HG03139 (cell line): ENCODE measurements around the gene EPS8L2.
"Not testable (repeated sequence)": the region's sequence is repeated elsewhere in the genome, so short reads cannot be mapped to it uniquely, and the experiment has no call there.

Experiments used
- ATAC-seq: cut with Tn5 transposase; IDR thresholded peaks from one replicate; pipeline ENCODE4 v1.9.1; 2021; ENCODE audit not compliant: unreplicated experiment

EPS8L2 gene

GRCh38 chr11:724778-725386 lies 18.9 kb downstream of the EPS8L2 start:
- ATAC-seq: no peak

DNA sequence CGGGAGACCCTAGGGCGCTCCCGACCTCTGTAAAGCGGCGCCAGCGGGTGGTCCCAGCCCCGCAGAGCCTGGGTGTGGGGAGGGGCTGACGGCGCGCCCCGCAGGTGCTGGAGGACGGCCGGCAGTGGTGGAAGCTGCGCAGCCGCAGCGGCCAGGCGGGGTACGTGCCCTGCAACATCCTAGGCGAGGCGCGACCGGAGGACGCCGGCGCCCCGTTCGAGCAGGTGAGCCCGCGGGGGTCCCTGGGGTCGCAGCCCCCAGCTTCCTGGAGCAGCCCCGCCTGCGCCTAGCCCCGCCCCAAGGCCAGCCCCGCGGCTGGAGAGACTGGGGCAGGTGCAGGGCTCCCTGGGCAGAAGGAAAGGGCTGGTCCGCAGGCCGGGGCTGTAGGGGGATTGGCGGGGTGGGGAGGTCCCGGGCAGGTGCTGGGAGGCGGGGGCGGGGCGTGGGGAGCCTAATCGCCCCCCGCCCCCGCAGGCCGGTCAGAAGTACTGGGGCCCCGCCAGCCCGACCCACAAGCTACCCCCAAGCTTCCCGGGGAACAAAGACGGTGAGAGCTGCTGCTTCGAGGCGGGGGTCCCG lies 19.7 kb downstream of the EPS8L2 start:
- no peak for ATAC-seq

DNA sequence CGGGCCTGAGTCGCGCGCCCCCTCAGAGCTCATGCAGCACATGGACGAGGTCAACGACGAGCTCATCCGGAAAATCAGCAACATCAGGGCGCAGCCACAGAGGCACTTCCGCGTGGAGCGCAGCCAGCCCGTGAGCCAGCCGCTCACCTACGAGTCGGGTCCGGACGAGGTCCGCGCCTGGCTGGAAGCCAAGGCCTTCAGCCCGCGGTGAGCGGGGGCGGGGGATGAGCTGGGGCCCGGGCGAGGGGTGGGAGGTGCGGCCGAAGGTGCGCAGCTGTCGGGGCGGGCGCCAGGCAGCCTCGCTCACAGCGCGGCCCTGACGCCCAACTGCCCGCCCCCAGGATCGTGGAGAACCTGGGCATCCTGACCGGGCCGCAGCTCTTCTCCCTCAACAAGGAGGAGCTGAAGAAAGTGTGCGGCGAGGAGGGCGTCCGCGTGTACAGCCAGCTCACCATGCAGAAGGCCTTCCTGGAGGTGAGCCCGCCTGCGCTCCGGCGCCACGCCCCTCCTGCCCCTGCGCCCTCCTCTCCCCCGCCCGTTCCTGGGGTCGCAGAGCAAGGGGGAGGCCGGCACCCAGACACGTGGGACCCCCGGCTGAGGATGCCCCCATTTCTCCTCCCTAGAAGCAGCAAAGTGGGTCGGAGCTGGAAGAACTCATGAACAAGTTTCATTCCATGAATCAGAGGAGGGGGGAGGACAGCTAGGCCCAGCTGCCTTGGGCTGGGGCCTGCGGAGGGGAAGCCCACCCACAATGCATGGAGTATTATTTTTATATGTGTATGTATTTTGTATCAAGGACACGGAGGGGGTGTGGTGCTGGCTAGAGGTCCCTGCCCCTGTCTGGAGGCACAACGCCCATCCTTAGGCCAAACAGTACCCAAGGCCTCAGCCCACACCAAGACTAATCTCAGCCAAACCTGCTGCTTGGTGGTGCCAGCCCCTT lies 20.5 kb downstream of the EPS8L2 start:
- no peak for ATAC-seq

GRCh38 chr11:727281-727701 lies 21.3 kb downstream of the EPS8L2 start:
- no peak for ATAC-seq

DNA sequence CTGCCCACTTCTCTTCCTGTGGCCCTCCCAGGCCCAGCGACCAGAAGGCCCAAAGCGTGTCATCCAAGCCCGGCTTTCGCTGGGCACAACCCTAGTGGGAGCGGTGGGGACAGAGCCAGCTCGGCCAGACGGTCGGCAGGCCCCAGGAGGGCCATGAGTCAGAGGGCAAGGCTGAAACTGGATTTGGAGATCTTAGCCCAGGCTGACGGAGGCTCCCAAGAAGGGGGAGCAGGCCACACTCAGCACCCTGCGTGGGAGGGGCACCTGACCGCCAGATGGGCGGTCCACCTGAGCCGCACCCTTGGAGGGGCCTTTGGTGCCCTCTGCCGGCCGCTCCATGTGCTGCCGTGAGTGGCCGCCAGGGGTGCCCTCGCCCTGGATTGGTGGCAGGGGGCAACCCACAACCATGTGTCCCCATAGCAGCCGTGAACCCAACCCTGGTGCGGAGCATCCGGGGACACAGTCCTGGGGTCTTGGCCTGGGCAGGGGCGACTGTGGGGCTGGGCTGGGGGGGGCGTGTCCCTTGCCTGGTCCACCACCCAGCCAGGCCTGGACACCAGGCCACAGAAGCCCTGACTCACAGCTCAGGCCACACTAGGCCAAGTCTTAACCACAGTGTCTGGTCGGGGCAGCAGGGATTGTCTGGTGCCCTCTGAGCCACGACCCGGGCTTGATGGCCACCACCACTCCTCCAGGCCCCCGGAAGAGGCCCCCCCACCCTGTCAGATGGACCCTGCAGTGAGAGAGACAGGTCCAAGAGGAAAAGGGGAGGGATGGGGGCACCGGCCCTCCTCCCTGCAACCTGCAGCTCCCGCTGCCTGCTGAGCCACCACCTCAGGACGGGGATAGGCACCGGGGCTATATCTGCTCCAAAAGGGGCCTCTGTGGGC lies 22.1 kb downstream of the EPS8L2 start:
- no peak for ATAC-seq

- no peak for ATAC-seq
Observed at GRCh38 chr11:728901-729491, 23.0 kb downstream of the EPS8L2 start.

DNA sequence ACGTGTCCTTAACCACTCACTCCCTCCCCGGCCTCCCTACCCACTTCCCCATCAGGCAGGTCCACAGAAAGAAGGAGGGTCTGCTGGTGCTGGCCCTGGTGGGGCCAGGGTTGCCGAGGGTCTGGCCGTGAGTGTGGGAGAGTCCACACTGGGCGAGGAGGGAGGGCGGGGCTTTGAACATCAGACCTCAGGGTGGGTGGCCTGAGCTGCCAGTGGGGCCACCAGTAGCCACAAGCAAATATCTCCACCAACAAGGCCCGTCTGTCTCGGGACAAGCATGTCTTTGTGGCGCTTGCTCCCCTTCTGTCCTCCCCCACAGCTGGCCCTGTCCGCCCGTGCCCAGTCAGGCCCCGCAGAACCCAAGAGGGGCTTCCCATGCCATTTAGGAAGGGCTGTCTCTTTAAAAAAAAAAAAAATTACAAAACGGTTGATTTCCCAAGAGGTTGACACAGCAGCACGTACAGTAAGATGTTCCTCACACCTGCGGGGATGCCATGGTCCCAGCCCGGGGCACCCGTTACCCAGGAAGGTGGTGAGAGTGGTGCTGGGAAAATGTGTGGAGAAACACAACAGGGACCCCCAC lies 23.6 kb downstream of the EPS8L2 start:
- ATAC-seq: no peak

GRCh38 chr11:733072-733471 lies 27.0 kb downstream of the EPS8L2 start:
- ATAC-seq: no peak

- not testable (repeated sequence) for ATAC-seq
Observed at GRCh38 chr11:734541-734940, 28.5 kb downstream of the EPS8L2 start.

DNA sequence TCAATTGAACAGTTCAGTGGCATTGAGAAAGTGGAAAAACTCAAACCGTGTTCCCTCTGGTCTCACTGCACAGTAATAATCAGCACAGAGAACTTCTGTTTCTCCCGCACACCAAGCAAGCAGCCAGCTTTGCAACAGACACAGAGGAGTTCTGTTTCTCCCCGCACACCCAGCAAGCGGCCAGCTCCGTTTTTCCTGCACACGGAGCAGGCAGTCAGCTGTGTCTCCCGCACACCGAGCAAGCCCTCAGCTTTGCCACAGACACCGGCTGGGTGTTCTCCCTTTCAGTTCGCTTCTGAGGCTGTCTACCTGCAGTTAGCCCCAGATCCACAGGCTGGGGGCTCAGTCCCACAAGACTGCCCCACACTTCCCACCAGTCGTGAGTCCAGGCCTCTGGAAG lies 31.3 kb downstream of the EPS8L2 start:
- ATAC-seq: no peak

DNA sequence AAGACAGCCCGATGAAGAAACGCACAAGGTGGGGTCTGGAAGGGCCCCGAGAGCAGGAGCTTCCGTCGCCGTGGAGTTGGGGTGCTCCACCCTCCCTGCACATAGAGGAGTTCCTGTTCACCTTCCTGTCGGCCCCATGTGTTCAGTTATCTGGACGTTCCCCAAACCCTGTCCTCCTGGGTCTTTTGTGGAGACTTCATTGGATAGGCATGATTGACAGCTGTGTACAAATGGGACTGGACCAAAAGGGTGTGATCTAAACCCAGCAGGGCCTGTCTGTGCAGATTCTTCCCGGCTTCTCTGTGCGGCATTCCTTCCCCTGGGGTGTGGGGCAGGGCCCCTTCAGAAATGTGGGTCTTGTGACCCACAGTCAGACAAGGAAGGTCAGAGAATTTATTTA lies 31.9 kb downstream of the EPS8L2 start:
- not testable (repeated sequence) for ATAC-seq

DNA sequence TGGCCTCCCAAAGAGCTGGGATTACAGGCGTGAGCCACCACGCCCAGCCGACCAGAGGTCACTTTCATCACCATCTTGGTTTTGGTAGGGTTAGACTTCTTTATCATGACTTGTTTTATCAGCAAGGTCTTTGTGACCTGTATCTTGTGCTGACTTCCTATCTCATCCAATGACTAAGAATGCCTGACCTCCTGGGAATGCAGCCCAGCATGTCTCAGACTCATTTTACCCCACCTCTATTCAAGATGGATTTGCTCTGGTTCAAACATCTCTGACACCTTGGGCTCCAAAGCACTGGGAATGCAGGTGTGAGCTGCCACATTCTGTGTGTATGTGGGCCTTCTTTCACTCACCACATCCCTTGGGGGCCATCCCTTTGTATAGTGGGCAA lies 36.1 kb downstream of the EPS8L2 start:
- no peak for ATAC-seq

DNA sequence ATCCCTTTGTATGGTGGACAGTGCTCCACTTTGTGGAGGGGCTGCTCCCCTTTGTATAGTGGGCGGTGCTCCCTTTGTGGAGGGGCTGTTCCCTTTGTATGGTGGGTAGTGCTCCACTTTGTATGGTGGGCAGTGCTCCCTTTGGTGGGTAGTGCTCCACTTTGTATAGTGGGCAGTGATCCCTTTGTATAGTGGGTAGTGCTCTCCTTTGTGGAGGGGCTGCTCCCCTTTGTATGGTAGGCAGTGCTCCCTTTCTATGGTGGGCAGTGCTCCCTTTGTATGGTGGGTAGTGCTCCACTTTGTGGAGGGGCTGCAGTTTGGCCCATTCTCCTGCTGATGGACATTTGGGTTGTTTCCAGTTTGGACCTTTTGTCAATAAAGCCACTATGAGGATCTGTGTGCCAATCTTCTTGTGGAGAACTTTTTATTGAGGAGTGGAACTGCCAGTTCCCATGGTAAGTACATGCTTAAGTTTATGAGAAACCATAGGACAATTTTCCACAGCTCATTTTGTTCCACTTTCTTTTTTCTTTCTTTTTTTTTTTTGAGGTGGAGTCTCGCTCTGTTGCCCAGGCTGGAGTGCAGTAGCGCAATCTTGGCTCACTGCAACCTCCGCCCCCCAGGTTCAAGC lies 36.7 kb downstream of the EPS8L2 start:
- ATAC-seq: no peak

- no peak for ATAC-seq
Observed at GRCh38 chr11:745428-745827, 39.4 kb downstream of the EPS8L2 start.

- ATAC-seq: no peak
Observed at GRCh38 chr11:746289-747157, 40.5 kb downstream of the EPS8L2 start.

DNA sequence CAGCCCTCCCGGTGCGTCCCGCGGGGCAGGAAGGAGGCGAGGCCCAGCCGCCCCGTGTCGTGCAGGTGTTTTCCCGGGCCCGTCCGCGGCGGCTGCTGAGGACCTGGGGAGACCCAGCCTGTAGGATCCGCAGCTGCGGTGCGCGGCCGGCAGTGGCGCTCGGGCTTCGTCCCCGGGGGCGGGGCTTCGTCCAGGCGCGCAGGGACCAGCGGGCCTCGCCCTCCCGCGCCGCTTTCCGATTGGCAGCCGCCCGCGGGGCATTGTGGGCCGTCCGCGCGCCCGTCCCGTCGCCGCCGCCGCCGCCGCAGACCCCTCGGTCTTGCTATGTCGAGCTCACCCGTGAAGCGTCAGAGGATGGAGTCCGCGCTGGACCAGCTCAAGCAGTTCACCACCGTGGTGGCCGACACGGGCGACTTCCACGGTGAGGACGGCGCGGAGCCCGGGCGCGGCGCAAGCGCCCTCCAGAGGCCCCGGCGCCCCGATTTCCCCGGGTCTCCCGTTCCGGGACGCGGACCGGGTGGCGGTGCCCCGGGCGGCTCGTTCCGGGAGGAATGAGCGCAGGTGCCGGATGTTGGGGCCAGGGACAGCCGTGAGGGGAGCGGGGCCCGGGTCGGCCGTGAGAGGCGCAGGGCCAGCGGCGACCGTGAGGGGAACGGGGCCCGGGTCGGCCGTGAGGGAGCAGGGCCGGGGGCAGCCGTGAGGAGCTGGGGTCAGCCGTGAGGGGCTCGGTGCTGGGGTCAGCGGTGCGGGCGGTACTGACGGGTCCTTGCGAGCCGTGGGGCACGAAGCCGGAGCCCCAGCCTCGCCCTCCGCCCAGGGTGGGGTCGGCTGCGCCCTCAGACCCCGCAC lies 41.4 kb downstream of the EPS8L2 start, which contains the start of gene TALDO1:
Gene TALDO1, plus strand, starts transcription at position 307 of the 849 bp plus-strand sequence. Its CDS starts 18 bp downstream, at position 325.
- peak; percentile 81 for ATAC-seq

DNA sequence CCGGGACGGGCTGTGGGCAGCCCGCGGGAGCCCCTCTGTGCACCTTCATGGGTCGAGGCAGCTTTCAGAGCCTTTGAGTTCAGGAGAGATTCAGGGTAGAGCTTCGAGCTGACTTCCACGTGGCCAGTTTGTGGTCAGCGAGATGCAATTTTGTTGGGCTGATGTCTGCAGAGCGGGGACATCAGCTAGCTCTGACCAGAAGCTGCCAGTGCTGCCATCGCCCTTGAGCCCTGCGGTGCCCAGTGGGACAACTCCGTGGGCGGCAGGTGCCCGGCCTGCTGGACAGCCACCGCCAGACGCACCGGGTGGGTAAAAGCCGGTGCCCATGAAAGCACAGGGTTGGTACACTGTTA lies 42.0 kb downstream of the EPS8L2 start:
- ATAC-seq: no peak

- ATAC-seq: no peak
Observed at GRCh38 chr11:749731-750130, 43.7 kb downstream of the EPS8L2 start.
